Loucy (cell line): ENCODE measurements around the gene MYOZ1.

Experiments used
- CTCF ChIP-seq: fragments of 200-600 bp; sonication (generic); conservative IDR thresholded peaks from 2 replicates; pipeline ENCODE4 v1.5.1; 2014; ENCODE audit warnings: mild to moderate bottlenecking, antibody characterized with exemption, low read length
- EZH2phosphoT487 ChIP-seq: fragments of 200-600 bp; IDR thresholded peaks from 2 replicates; pipeline ENCODE4 v1.6.1; 2018; ENCODE audit warnings: antibody characterized with exemption, mild to moderate bottlenecking, moderate library complexity, borderline replicate concordance

GRCh38 chr10:73591935-73592699, 49.2 kb downstream of the MYOZ1 start:
- TF ChIP-seq CTCF = no peak
- no peak for TF ChIP-seq EZH2phosphoT487
